Fibroblast of lung (primary cell): ENCODE results near the gene AJUBA.

Experiments
- CTCF ChIP-seq, 2 donors: IDR thresholded peaks in 1 of 2; conservative IDR thresholded peaks in 1 of 2; 1 replicate in 1 of 2; 2 replicates in 1 of 2; pipeline ENCODE4 v1.5.1; 2011 to 2012; ENCODE audit warnings: low read length in 2 of 2, control low read depth in 1 of 2, inconsistent platforms in 1 of 2, low read depth in 1 of 2, mild to moderate bottlenecking in 1 of 2
- EZH2 ChIP-seq: IDR thresholded peaks from 2 replicates; pipeline ENCODE4 v1.5.1; 2012; ENCODE audit warnings: low read length, control low read depth, mild to moderate bottlenecking; ENCODE audit errors: missing control alignments

DNA sequence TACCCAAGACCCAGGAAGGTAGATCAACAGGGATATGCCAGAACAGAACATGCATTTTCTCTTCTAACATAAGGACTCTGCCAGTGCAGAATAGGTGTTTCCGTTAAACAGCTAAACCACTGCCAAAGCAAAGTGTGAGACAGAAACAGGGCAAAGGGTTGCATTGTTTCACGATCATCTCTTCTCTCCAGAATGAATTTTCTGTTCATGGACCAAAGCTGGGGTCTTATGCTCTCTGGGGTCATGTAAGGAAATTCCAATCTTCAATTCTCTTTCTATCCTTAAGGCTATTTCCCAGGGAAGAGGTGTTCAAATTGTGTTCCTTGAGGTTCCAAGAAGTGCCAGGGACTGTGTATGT is 41.4 kb upstream of the AJUBA start:
- TF ChIP-seq CTCF (conservative IDR thresholded peaks at IDR 0.05 in 1 of 2, IDR thresholded peaks at IDR 0.05 in 1 of 2; ENCODE audit: low read depth in 1 of 2, low read length in 2 of 2) (no peak), EZH2 (no peak)
